ENCODE results near the gene UGT1A5.

Gene UGT1A5

GRCh38 chr2:233712611-233713261 is at the start of gene UGT1A5:
Gene UGT1A5 (plus strand): TSS chr2:233712907. CDS start chr2:233712992, 85 bp downstream.
- FAIRE-seq = no peak

GRCh38 chr2:233663911-233664310 is 48.8 kb upstream of the UGT1A5 start:
- no peak for FAIRE-seq

GRCh38 chr2:233668605-233669260 is 44.0 kb upstream of the UGT1A5 start:
- no peak for FAIRE-seq

GRCh38 chr2:233671290-233672161 is 41.2 kb upstream of the UGT1A5 start, which contains the start of gene UGT1A9:
Gene UGT1A9 (plus strand): TSS chr2:233671898. CDS start chr2:233671935, 37 bp downstream.
- FAIRE-seq = no peak

GRCh38 chr2:233672886-233673285 is 39.8 kb upstream of the UGT1A5 start:
- FAIRE-seq = no peak

GRCh38 chr2:233673896-233674295 is 38.8 kb upstream of the UGT1A5 start:
- no peak for FAIRE-seq

GRCh38 chr2:233674314-233674713 is 38.4 kb upstream of the UGT1A5 start:
- no peak for FAIRE-seq

GRCh38 chr2:233674995-233675394 is 37.7 kb upstream of the UGT1A5 start:
- FAIRE-seq = no peak

GRCh38 chr2:233676046-233676445 is 36.7 kb upstream of the UGT1A5 start:
- FAIRE-seq = no peak

- no peak for FAIRE-seq
Observed at GRCh38 chr2:233679196-233679595, 33.5 kb upstream of the UGT1A5 start.

GRCh38 chr2:233680361-233681045 is 32.2 kb upstream of the UGT1A5 start:
- FAIRE-seq = no peak

GRCh38 chr2:233681521-233682099 is 31.1 kb upstream of the UGT1A5 start, which contains the start of gene UGT1A7:
Gene UGT1A7 (plus strand): TSS chr2:233681901. CDS start chr2:233681938, 37 bp downstream.
- FAIRE-seq = no peak

- peak; percentile 72 for FAIRE-seq
Observed at GRCh38 chr2:233684640-233685039, 28.1 kb upstream of the UGT1A5 start.

- FAIRE-seq = no peak
Observed at GRCh38 chr2:233686928-233687327, 25.8 kb upstream of the UGT1A5 start.

- FAIRE-seq = no peak
Observed at GRCh38 chr2:233688341-233688740, 24.4 kb upstream of the UGT1A5 start.

- no peak for FAIRE-seq
Observed at GRCh38 chr2:233689031-233689430, 23.7 kb upstream of the UGT1A5 start.

GRCh38 chr2:233689501-233689900 is 23.2 kb upstream of the UGT1A5 start:
- no peak for FAIRE-seq

- no peak for FAIRE-seq
Observed at GRCh38 chr2:233690444-233690843, 22.3 kb upstream of the UGT1A5 start.

GRCh38 chr2:233691443-233692433 is 21.0 kb upstream of the UGT1A5 start:
- FAIRE-seq = no peak

- FAIRE-seq = no peak
Observed at GRCh38 chr2:233692648-233693047, 20.1 kb upstream of the UGT1A5 start, which contains the start of gene UGT1A6. Gene UGT1A6 (plus strand): TSS chr2:233692890. CDS start chr2:233693005, 115 bp downstream.

- no peak for FAIRE-seq
Observed at GRCh38 chr2:233693963-233694362, 18.7 kb upstream of the UGT1A5 start.

Data from colon (tissue), 2 donors.